ENCODE measurements around the gene WNT7B.

GRCh38 chr22:45879552-45879949 lies 97.4 kb downstream of the WNT7B start:
- TF ChIP-seq CTCF (IDR thresholded peaks at IDR 0.05), result no peak
- TF ChIP-seq POLR2A (IDR thresholded peaks at IDR 0.05), result no peak

Measured in Peyer's patch (tissue), 4 donors.